IPS DF 6.9 (cell line): Measurements from ENCODE around the gene LAMP2.
A peak's percentile ranks its signal among the peaks of the same experiment; 100 is the strongest.
"Not testable (repeated sequence)": the region's sequence is repeated elsewhere in the genome, so short reads cannot be mapped to it uniquely, and the experiment has no call there.

Source experiments
- DNase-seq: peaks from one replicate; pipeline ENCODE4 v3.0.0-alpha.2; 2013; ENCODE audit warnings: low read depth, low spot score
- H3K27ac ChIP-seq: one replicate; pipeline ENCODE4 v1.5.1; 2013; ENCODE audit warnings: low read length, control low read depth
- H3K27me3 ChIP-seq: 2 replicates; pipeline ENCODE4 v1.6.1; 2013; ENCODE audit warnings: mild to moderate bottlenecking, low read length; ENCODE audit not compliant: control insufficient read depth, insufficient read depth
- H3K36me3 ChIP-seq: 2 replicates; pipeline ENCODE4 v1.6.1; 2013; ENCODE audit warnings: low read length; ENCODE audit not compliant: control insufficient read depth, insufficient read depth
- H3K4me1 ChIP-seq: 2 replicates; pipeline ENCODE4 v1.6.1; 2013; ENCODE audit warnings: low read length; ENCODE audit not compliant: control insufficient read depth, insufficient read depth
- H3K4me3 ChIP-seq: 2 replicates; pipeline ENCODE4 v1.5.1; 2013; ENCODE audit warnings: mild to moderate bottlenecking, low read length
- H3K9me3 ChIP-seq: 2 replicates; pipeline ENCODE4 v1.6.1; 2013; ENCODE audit warnings: low read length, inconsistent platforms; ENCODE audit not compliant: control insufficient read depth, insufficient read depth
- WGBS: extraction: QIAGEN DNeasy Blood & Tissue Kit; methylation state at CpG from one replicate; pipeline ENCODE4 v1.1.7; 2013; ENCODE audit warnings: mixed read lengths, missing lambda C conversion rate; ENCODE audit not compliant: insufficient read length, insufficient coverage; 5-methylcytosine and 5-hydroxymethylcytosine counted together

The LAMP2 gene

GRCh38 chrX:120485315-120485637, 16.2 kb upstream of the LAMP2 start:
- H3K27me3 ChIP-seq, result no peaks in the 10 kb centered on the region
- DNase-seq, result no peak
- H3K36me3 ChIP-seq, result no peaks in the 10 kb centered on the region
- H3K4me3 ChIP-seq, result no peak overlapping the region
- H3K27ac ChIP-seq, result no peak overlapping the region
- no peaks in the 10 kb centered on the region for H3K9me3 ChIP-seq
- no CpG with 5 or more reads among the region's 3 CpGs for WGBS
- H3K4me1 ChIP-seq, result no peaks in the 10 kb centered on the region

- no CpG with 5 or more reads among the region's 3 CpGs for WGBS
- Histone ChIP-seq H3K4me1 (no peaks in the 10 kb centered on the region), H3K27ac (no peak overlapping the region), H3K36me3 (no peaks in the 10 kb centered on the region), H3K27me3 (no peaks in the 10 kb centered on the region), H3K9me3 (no peaks in the 10 kb centered on the region), H3K4me3 (no peak overlapping the region)
- no peak for DNase-seq
Measured at GRCh38 chrX:120477453-120477852, 8.4 kb upstream of the LAMP2 start.

GRCh38 chrX:120476714-120477113, 7.6 kb upstream of the LAMP2 start:
- H3K9me3 ChIP-seq, result no peaks in the 10 kb centered on the region
- no CpG with 5 or more reads among the region's 2 CpGs for WGBS
- no peak overlapping the region for H3K27ac ChIP-seq
- DNase-seq, result no peak
- H3K4me3 ChIP-seq, result no peak overlapping the region
- no peaks in the 10 kb centered on the region for H3K27me3 ChIP-seq
- no peaks in the 10 kb centered on the region for H3K4me1 ChIP-seq
- no peaks in the 10 kb centered on the region for H3K36me3 ChIP-seq

- DNase-seq, H3K27ac ChIP-seq, H3K9me3 ChIP-seq, H3K36me3 ChIP-seq, H3K4me1 ChIP-seq, H3K27me3 ChIP-seq, H3K4me3 ChIP-seq: not testable (repeated sequence)
- no CpG with 5 or more reads among the region's 1 CpG for WGBS
Measured at GRCh38 chrX:120475447-120475846, 6.4 kb upstream of the LAMP2 start.

- Histone ChIP-seq H3K4me3 (no peak overlapping the region), H3K27ac (no peak overlapping the region), H3K9me3 (no peaks in the 10 kb centered on the region), H3K4me1 (no peaks in the 10 kb centered on the region), H3K36me3 (no peaks in the 10 kb centered on the region), H3K27me3 (no peaks in the 10 kb centered on the region)
- no CpG with 5 or more reads among the region's 3 CpGs for WGBS
- no peak for DNase-seq
Measured at GRCh38 chrX:120474085-120474484, 5.0 kb upstream of the LAMP2 start.

GRCh38 chrX:120469657-120470056, 561 bp upstream of the LAMP2 start:
- H3K36me3 ChIP-seq, H3K9me3 ChIP-seq, H3K27ac ChIP-seq, H3K27me3 ChIP-seq, H3K4me3 ChIP-seq, H3K4me1 ChIP-seq, DNase-seq: not testable (repeated sequence)
- no CpG with 5 or more reads among the region's 5 CpGs for WGBS

- H3K27ac ChIP-seq, result no peak overlapping the region
- no peak for DNase-seq
- no peaks in the 10 kb centered on the region for H3K27me3 ChIP-seq
- no CpG with 5 or more reads among the region's 2 CpGs for WGBS
- no peaks in the 10 kb centered on the region for H3K36me3 ChIP-seq
- H3K4me3 ChIP-seq, result peak overlapping the region; percentile 98; the same call in 1 of the 2 replicates
- no peaks in the 10 kb centered on the region for H3K9me3 ChIP-seq
- H3K4me1 ChIP-seq, result no peaks in the 10 kb centered on the region
Measured at GRCh38 chrX:120468479-120468824, 644 bp downstream of the LAMP2 start.

GRCh38 chrX:120468071-120468470, 1.0 kb downstream of the LAMP2 start:
- DNase-seq, result no peak
- no peaks in the 10 kb centered on the region for H3K9me3 ChIP-seq
- H3K36me3 ChIP-seq, result no peaks in the 10 kb centered on the region
- no CpG with 5 or more reads among the region's 4 CpGs for WGBS
- H3K27ac ChIP-seq, result no peak overlapping the region
- H3K27me3 ChIP-seq, result no peaks in the 10 kb centered on the region
- no peaks in the 10 kb centered on the region for H3K4me1 ChIP-seq
- H3K4me3 ChIP-seq, result peak overlapping the region; percentile 98; the same call in 1 of the 2 replicates

GRCh38 chrX:120464411-120464810, 4.7 kb downstream of the LAMP2 start:
- Histone ChIP-seq H3K4me1 (no peaks in the 10 kb centered on the region), H3K4me3 (no peak overlapping the region), H3K27ac (no peak overlapping the region), H3K9me3 (no peaks in the 10 kb centered on the region), H3K27me3 (no peaks in the 10 kb centered on the region), H3K36me3 (no peaks in the 10 kb centered on the region)
- WGBS, result no CpG with 5 or more reads among the region's 4 CpGs
- DNase-seq, result no peak

GRCh38 chrX:120463241-120463640, 5.9 kb downstream of the LAMP2 start:
- no peak for DNase-seq
- H3K27ac ChIP-seq, result no peak overlapping the region
- no peak overlapping the region for H3K4me3 ChIP-seq
- no peaks in the 10 kb centered on the region for H3K4me1 ChIP-seq
- no peaks in the 10 kb centered on the region for H3K36me3 ChIP-seq
- no peaks in the 10 kb centered on the region for H3K9me3 ChIP-seq
- no peaks in the 10 kb centered on the region for H3K27me3 ChIP-seq
- no CpG with 5 or more reads among the region's 1 CpG for WGBS

- no peaks in the 10 kb centered on the region for H3K9me3 ChIP-seq
Measured at GRCh38 chrX:120462370-120462769, 6.7 kb downstream of the LAMP2 start.

More at GRCh38 chrX:120462370-120462769, 6.7 kb downstream of the LAMP2 start:
- Histone ChIP-seq H3K36me3 (no peaks in the 10 kb centered on the region), H3K4me1 (no peaks in the 10 kb centered on the region), H3K27me3 (no peaks in the 10 kb centered on the region), H3K27ac (no peak overlapping the region), H3K4me3 (no peak overlapping the region)
- WGBS, result no CpG with 5 or more reads among the region's 2 CpGs
- no peak for DNase-seq
